NB4 (cell line): Measurements from ENCODE around the gene MCTP1.
"Not testable (repeated sequence)": the region's sequence is repeated elsewhere in the genome, so short reads cannot be mapped to it uniquely, and the experiment has no call there.

Source experiments
- DNase-seq: peaks from one replicate; pipeline ENCODE4 v3.0.0; 2010; ENCODE audit warnings: low read depth
- H3K4me3 ChIP-seq: one replicate; pipeline ENCODE4 v1.5.1; 2011; ENCODE audit warnings: mild to moderate bottlenecking, low read depth, low read length, moderate library complexity
- MYC ChIP-seq: IDR thresholded peaks from 2 replicates; pipeline ENCODE4 v1.6.1; 2011; ENCODE audit warnings: low read depth, low read length
- POLR2A ChIP-seq: IDR thresholded peaks from 2 replicates; pipeline ENCODE4 v1.6.1; 2011; ENCODE audit warnings: mild to moderate bottlenecking; ENCODE audit not compliant: insufficient read length; ENCODE audit errors: extremely low read depth
- TF ChIP-seq, protein P1 (sequence below): IDR thresholded peaks from one replicate; pipeline ENCODE4 v1.5.1; 2012; ENCODE audit warnings: low read depth, low read length
- TF ChIP-seq, protein P2 (sequence below): IDR thresholded peaks from 2 replicates; pipeline ENCODE4 v1.6.1; 2011; ENCODE audit warnings: low read depth, low read length

MCTP1 gene

DNA sequence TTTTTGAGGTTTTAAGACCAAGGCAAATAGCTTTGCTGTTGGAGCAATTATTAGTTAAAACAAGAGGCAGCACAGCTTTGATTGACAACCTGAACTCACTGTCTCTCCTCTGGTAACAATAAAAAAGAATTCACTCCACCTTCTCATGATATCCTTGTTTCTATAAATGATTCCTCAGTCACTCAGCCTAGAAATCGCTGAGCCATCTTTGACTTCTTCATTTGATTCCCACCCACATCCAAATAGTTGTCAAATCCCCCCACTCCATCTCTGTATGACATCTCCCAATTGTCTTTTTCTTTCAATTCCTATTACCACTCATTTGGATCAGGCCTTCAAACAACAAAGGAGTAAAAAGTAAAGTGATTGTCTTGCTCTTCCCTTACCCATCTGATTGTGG lies 266.4 kb downstream of the MCTP1 start:
- TF ChIP-seq, protein P1, sequence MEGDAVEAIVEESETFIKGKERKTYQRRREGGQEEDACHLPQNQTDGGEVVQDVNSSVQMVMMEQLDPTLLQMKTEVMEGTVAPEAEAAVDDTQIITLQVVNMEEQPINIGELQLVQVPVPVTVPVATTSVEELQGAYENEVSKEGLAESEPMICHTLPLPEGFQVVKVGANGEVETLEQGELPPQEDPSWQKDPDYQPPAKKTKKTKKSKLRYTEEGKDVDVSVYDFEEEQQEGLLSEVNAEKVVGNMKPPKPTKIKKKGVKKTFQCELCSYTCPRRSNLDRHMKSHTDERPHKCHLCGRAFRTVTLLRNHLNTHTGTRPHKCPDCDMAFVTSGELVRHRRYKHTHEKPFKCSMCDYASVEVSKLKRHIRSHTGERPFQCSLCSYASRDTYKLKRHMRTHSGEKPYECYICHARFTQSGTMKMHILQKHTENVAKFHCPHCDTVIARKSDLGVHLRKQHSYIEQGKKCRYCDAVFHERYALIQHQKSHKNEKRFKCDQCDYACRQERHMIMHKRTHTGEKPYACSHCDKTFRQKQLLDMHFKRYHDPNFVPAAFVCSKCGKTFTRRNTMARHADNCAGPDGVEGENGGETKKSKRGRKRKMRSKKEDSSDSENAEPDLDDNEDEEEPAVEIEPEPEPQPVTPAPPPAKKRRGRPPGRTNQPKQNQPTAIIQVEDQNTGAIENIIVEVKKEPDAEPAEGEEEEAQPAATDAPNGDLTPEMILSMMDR = no peak
- TF ChIP-seq POLR2A (no peak), MYC (no peak)
- TF ChIP-seq, protein P2, sequence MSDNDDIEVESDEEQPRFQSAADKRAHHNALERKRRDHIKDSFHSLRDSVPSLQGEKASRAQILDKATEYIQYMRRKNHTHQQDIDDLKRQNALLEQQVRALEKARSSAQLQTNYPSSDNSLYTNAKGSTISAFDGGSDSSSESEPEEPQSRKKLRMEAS = no peak
- no peak for DNase-seq
- no peak overlapping the region for H3K4me3 ChIP-seq

DNA sequence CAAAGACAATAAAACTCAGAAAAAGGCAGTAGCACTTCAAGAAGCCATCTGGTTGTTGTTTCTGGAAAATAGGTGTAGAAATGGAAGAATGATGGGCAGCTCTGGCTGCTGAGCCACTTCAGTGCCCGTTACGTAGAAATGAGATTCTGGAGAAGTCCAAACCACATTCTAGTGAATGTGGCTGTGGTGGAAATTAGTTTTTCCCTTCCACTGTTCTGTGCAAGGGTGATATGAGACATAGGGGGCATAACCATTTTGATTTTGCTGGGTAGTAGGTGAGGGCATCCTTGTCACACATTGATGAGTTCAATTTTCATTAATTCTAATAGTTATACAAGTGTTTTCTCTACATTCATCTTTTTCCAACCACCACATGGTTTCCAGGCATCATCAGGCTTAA lies 275.1 kb downstream of the MCTP1 start:
- H3K4me3 ChIP-seq = no peak overlapping the region
- no peak for DNase-seq
- TF ChIP-seq, protein P1 = no peak
- TF ChIP-seq POLR2A (no peak), MYC (no peak)
- TF ChIP-seq, protein P2 = no peak

GRCh38 chr5:95007921-95008597 lies 276.8 kb downstream of the MCTP1 start:
- TF ChIP-seq, protein P1 = no peak
- TF ChIP-seq POLR2A = no peak
- TF ChIP-seq, protein P2 = no peak
- TF ChIP-seq MYC = no peak
- H3K4me3 ChIP-seq = no peak overlapping the region
- no peak for DNase-seq

DNA sequence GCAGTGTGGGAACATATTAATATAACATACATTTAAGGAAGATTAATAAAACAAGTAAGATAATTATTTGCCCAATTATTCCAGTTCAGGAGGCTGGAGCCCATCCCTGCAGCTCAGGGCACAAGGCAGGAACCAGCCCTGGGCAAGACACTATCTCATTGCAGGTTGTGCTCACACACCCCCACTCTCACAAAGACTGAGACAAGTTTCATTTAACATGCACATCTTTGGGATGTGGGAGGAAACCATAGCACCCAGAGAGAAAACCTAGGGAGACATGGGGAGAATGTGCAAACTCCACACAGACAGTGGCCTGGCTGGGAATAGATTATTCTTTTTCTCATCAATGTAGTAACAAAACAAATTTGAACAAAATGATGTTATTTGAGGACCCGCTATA lies 279.1 kb downstream of the MCTP1 start:
- no peak overlapping the region for H3K4me3 ChIP-seq
- TF ChIP-seq POLR2A = no peak
- TF ChIP-seq MYC = no peak
- TF ChIP-seq, protein P2 = no peak
- TF ChIP-seq, protein P1 = no peak
- DNase-seq = no peak

- H3K4me3 ChIP-seq = no peak overlapping the region
These were observed 286.2 kb downstream of the MCTP1 start for GRCh38 chr5:94998670-94999069.

DNA sequence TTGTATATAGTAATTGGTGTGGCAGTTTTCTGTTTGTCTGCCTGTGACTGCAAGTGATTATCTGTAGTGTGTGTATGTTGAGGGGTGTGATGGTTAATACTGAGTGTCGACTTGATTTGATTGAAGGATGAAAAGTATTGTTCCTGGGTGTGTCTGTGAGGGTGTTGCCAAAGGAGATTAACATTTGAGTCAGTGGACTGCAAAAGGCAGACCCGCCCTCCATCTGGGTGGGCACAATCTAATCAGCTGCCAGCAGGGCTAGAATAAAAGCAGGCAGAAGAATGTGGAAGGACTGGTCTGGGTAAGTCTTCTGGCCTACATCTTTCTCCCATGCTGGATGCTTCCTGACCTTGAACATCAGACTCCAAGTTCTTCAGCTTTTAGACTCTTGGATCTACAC lies 290.4 kb downstream of the MCTP1 start:
- DNase-seq, H3K4me3 ChIP-seq: not testable (repeated sequence)

More at GRCh38 chr5:94998670-94999069, 286.2 kb downstream of the MCTP1 start:
- DNase-seq = no peak
- TF ChIP-seq POLR2A = no peak
- TF ChIP-seq, protein P2 = no peak

DNA sequence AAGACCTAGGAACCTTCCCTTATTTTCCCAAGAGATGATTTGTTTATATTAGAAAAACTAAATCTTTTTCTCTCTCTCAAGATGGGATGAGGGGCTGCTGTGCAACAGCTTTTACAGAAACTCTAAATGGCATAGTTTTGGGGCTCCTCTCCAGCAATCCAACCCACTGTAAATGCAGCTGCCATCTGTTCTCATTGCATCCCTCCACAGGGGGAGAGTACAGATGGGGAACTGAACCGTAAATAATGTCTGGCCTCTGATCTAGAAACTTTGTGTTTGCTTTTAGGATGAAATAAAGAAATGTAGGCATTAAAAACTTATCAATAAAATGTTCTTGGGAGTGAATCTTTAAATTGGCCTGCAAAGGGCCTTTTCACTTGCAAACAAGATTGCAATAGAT lies 291.4 kb downstream of the MCTP1 start:
- no peak for DNase-seq
- TF ChIP-seq MYC = no peak
- TF ChIP-seq, protein P2 = no peak
- TF ChIP-seq, protein P1 = no peak
- no peak for TF ChIP-seq POLR2A
- H3K4me3 ChIP-seq = no peak overlapping the region
